HepG2 (cell line): ENCODE measurements around the gene TUBG1. TPM values are rescaled to one million over a fixed set of nuclear protein-coding genes. Genes with fewer than 3 reads are reported as not detected.

Source experiments
- ASH2L ChIP-seq: fragments of 300-600, 200-600 bp; sonication (generic); IDR thresholded peaks from 2 replicates; pipeline ENCODE4 v1.7.0; 2017; ENCODE audit warnings: low read depth, mild to moderate bottlenecking, moderate library complexity, mixed read lengths, low read length; ENCODE audit not compliant: insufficient read length
- CAMTA2 ChIP-seq: sonication (generic); formaldehyde crosslinking; IDR thresholded peaks from 2 replicates; pipeline ENCODE4 v1.4.0; 2020; ENCODE audit warnings: mild to moderate bottlenecking, missing genetic modification reagents, borderline replicate concordance
- ETV6 ChIP-seq: sonication (generic); formaldehyde crosslinking; conservative IDR thresholded peaks from 2 replicates; pipeline ENCODE4 v1.4.0; 2020; ENCODE audit warnings: missing genetic modification reagents
- HIVEP1 ChIP-seq: sonication (generic); formaldehyde crosslinking; IDR thresholded peaks from 2 replicates; pipeline ENCODE4 v1.4.0; 2020; ENCODE audit warnings: mild to moderate bottlenecking, missing genetic modification reagents
- HMG20B ChIP-seq: conservative IDR thresholded peaks from 2 replicates; pipeline ENCODE4 v1.6.1; 2016; ENCODE audit warnings: missing genetic modification reagents, missing compliant biosample characterization
- KDM4B ChIP-seq: sonication (generic); formaldehyde crosslinking; IDR thresholded peaks from 2 replicates; pipeline ENCODE4 v1.4.0; 2020; ENCODE audit warnings: missing genetic modification reagents
- MED8 ChIP-seq: sonication (generic); formaldehyde crosslinking; IDR thresholded peaks from 2 replicates; pipeline ENCODE4 v1.8.1; 2023; ENCODE audit warnings: mild to moderate bottlenecking, missing genetic modification reagents; ENCODE audit not compliant: insufficient replicate concordance
- NCOA2 ChIP-seq: sonication (generic); formaldehyde crosslinking; IDR thresholded peaks from 2 replicates; pipeline ENCODE4 v1.8.0; 2022; ENCODE audit warnings: inconsistent platforms
- RAD21 ChIP-seq: fragments of 450-650 bp; formaldehyde crosslinking; IDR thresholded peaks from 2 replicates; pipeline ENCODE4 v1.5.0; 2020; ENCODE audit warnings: mild to moderate bottlenecking
- REL ChIP-seq: sonication (generic); formaldehyde crosslinking; conservative IDR thresholded peaks from 2 replicates; pipeline ENCODE4 v1.8.0; 2022; ENCODE audit warnings: mild to moderate bottlenecking, missing genetic modification reagents, moderate library complexity
- REPIN1 ChIP-seq: sonication (generic); formaldehyde crosslinking; IDR thresholded peaks from 2 replicates; pipeline ENCODE4 v1.8.0; 2022; ENCODE audit warnings: missing genetic modification reagents, low read depth, mild to moderate bottlenecking, borderline replicate concordance
- RFXAP ChIP-seq: sonication (generic); formaldehyde crosslinking; IDR thresholded peaks from 2 replicates; pipeline ENCODE4 v1.4.0; 2020; ENCODE audit warnings: missing genetic modification reagents, borderline replicate concordance
- ZNF329 ChIP-seq: sonication (generic); formaldehyde crosslinking; IDR thresholded peaks from 2 replicates; pipeline ENCODE4 v1.9.0; 2021; ENCODE audit warnings: low read depth, mild to moderate bottlenecking, missing genetic modification reagents
- ZNF652 ChIP-seq: IDR thresholded peaks from 2 replicates; pipeline ENCODE4 v1.6.1; 2016; ENCODE audit warnings: low read depth, borderline replicate concordance
- ZSCAN21 ChIP-seq: sonication (generic); formaldehyde crosslinking; IDR thresholded peaks from 2 replicates; pipeline ENCODE4 v1.8.0; 2022; ENCODE audit warnings: mild to moderate bottlenecking, missing genetic modification reagents, moderate library complexity, borderline replicate concordance
- ZSCAN30 ChIP-seq: sonication (generic); formaldehyde crosslinking; IDR thresholded peaks from 2 replicates; pipeline ENCODE4 v1.5.0; 2020; ENCODE audit warnings: mild to moderate bottlenecking, missing genetic modification reagents
- polyA plus RNA-seq, 8 experiments: library from polyadenylated mRNA; depleted of rRNA in 3 of 8; stranded (reverse) in 7 of 8; unstranded in 1 of 8; fragments of >200 nt; fragmentation: Illumina TruSeq in 4 of 8; extraction: Trizol in 4 of 8; gene quantifications; 2 replicates each; pipeline versions ENCODE4 v1.2.1 to v1.2.3, GENCODE V29; 2011 to 2016; ENCODE audit warnings: low read depth in 4 of 8, missing spikeins in 1 of 8, mixed read lengths in 1 of 8; ENCODE audit not compliant: insufficient read depth in 1 of 8
- total RNA-seq, 5 experiments: library from RNA; depleted of rRNA; stranded (reverse); fragments of >200 nt; fragmentation: Illumina TruSeq; extraction: Trizol; gene quantifications; 2 replicates each; pipeline ENCODE4 v1.2.3, GENCODE V29; 2016; ENCODE audit warnings: low read depth in 1 of 5
- TF ChIP-seq, protein P1 (sequence below): sonication (generic); formaldehyde crosslinking; conservative IDR thresholded peaks from 2 replicates; pipeline ENCODE4 v1.5.0; 2020; ENCODE audit warnings: missing genetic modification reagents
- TF ChIP-seq, protein P2 (sequence below): sonication (generic); formaldehyde crosslinking; conservative IDR thresholded peaks from 2 replicates; pipeline ENCODE4 v1.4.0; 2020; ENCODE audit warnings: missing genetic modification reagents
- TF ChIP-seq, protein P3 (sequence below): sonication (generic); formaldehyde crosslinking; IDR thresholded peaks from 2 replicates; pipeline ENCODE4 v1.5.0; 2020; ENCODE audit warnings: missing genetic modification reagents
- TF ChIP-seq, protein P4 (sequence below): sonication (generic); formaldehyde crosslinking; IDR thresholded peaks from 2 replicates; pipeline ENCODE4 v1.8.1; 2022; ENCODE audit warnings: mild to moderate bottlenecking, missing genetic modification reagents
- TF ChIP-seq, protein P5 (sequence below): sonication (generic); formaldehyde crosslinking; IDR thresholded peaks from 2 replicates; pipeline ENCODE4 v1.4.0; 2020; ENCODE audit warnings: missing genetic modification reagents
- TF ChIP-seq, protein P6 (sequence below): sonication (generic); formaldehyde crosslinking; IDR thresholded peaks from 2 replicates; pipeline ENCODE4 v1.4.0; 2020; ENCODE audit warnings: mild to moderate bottlenecking, missing genetic modification reagents

Gene TUBG1
- total and polyA plus RNA-seq, 2 of the 13 experiments (the other 11 are each of a cell fraction or from before 2014, with no cell fraction given), result 74.1 to 137 TPM

DNA sequence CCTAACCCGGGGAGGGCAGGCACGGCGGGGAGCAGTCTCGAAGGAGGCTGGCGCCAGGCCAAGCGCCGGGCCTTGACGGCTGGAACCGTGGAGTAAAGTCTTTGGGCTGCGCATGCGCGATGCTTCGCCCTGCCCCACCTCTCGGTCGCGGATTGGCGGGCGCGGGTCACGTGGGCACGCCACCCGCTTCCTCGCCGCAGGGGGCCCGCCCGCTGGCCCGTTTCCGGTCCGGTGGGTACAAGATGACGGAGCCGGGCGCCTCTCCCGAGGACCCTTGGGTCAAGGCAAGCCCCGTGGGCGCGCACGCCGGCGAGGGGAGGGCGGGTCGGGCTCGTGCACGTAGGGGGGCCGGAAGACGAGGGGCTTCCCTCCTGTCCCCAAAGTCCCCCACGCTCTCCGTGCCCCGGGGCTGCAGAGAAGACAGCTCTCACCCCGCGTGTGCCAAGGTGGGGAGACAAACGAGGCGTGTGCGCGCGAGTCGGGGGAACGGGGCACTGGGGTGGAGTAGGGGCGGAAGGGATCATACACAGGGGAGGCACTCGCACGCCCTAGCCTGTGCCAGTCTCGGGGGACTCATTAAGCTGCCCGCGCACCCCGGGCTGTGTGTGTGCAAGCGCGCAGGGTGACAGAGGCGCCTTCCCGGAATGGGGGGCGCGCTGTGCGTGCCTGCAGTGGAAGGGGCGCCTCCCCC is 42.5 kb upstream of the TUBG1 start, which contains the start of gene MLX (continued):
- TF ChIP-seq KDM4B, result no peak; the same call in none of the 2 replicates
- peak; percentile 46; the same call in 1 of the 2 replicates for TF ChIP-seq ZNF329 (CRISPR knock-in tag)
- TF ChIP-seq HMG20B (CRISPR knock-in tag), result no peak
- TF ChIP-seq, protein P1, sequence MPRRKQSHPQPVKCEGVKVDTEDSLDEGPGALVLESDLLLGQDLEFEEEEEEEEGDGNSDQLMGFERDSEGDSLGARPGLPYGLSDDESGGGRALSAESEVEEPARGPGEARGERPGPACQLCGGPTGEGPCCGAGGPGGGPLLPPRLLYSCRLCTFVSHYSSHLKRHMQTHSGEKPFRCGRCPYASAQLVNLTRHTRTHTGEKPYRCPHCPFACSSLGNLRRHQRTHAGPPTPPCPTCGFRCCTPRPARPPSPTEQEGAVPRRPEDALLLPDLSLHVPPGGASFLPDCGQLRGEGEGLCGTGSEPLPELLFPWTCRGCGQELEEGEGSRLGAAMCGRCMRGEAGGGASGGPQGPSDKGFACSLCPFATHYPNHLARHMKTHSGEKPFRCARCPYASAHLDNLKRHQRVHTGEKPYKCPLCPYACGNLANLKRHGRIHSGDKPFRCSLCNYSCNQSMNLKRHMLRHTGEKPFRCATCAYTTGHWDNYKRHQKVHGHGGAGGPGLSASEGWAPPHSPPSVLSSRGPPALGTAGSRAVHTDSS (CRISPR knock-in tag), result no peak
- TF ChIP-seq, protein P2, sequence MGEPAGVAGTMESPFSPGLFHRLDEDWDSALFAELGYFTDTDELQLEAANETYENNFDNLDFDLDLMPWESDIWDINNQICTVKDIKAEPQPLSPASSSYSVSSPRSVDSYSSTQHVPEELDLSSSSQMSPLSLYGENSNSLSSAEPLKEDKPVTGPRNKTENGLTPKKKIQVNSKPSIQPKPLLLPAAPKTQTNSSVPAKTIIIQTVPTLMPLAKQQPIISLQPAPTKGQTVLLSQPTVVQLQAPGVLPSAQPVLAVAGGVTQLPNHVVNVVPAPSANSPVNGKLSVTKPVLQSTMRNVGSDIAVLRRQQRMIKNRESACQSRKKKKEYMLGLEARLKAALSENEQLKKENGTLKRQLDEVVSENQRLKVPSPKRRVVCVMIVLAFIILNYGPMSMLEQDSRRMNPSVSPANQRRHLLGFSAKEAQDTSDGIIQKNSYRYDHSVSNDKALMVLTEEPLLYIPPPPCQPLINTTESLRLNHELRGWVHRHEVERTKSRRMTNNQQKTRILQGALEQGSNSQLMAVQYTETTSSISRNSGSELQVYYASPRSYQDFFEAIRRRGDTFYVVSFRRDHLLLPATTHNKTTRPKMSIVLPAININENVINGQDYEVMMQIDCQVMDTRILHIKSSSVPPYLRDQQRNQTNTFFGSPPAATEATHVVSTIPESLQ, result 0 out of 2 replicates have a peak, but pooled peaks have one; percentile 21
- peak; percentile 85; the same call in 1 of the 2 replicates for TF ChIP-seq ETV6 (CRISPR knock-in tag)
- 0 out of 2 replicates have a peak, but pooled peaks have one; percentile 79 for TF ChIP-seq REL (CRISPR knock-in tag)
- TF ChIP-seq NCOA2 (CRISPR knock-in tag), result 0 out of 2 replicates have a peak, but pooled peaks have one; percentile 11
- TF ChIP-seq RAD21 (CRISPR knock-in tag), result peak; percentile 44
- no peak for TF ChIP-seq ZSCAN30 (CRISPR knock-in tag)
- peak; percentile 65 for TF ChIP-seq MED8
- peak; percentile 58; the same call in 1 of the 2 replicates for TF ChIP-seq RFXAP (CRISPR knock-in tag)
- no peak; the same call in 1 of the 2 replicates for TF ChIP-seq ZNF652 (CRISPR knock-in tag)
- TF ChIP-seq REPIN1 (CRISPR knock-in tag), result peak; percentile 93
- TF ChIP-seq, protein P3, sequence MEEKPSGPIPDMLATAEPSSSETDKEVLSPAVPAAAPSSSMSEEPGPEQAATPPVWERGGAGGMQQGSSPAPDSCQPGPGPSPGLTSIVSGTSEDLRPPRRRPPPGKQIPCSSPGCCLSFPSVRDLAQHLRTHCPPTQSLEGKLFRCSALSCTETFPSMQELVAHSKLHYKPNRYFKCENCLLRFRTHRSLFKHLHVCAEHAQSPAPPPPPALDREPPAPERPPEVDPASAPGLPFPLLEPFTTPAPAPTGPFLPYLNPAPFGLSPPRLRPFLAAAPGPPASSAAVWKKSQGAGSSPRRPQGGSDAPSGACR, result peak; percentile 98; the same call in 1 of the 2 replicates
- TF ChIP-seq HIVEP1 (CRISPR knock-in tag), result peak; percentile 84
- TF ChIP-seq ASH2L, result peak; percentile 61
- no peak for TF ChIP-seq CAMTA2 (CRISPR knock-in tag)
- TF ChIP-seq, protein P4, sequence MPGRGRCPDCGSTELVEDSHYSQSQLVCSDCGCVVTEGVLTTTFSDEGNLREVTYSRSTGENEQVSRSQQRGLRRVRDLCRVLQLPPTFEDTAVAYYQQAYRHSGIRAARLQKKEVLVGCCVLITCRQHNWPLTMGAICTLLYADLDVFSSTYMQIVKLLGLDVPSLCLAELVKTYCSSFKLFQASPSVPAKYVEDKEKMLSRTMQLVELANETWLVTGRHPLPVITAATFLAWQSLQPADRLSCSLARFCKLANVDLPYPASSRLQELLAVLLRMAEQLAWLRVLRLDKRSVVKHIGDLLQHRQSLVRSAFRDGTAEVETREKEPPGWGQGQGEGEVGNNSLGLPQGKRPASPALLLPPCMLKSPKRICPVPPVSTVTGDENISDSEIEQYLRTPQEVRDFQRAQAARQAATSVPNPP, result peak; percentile 89
- TF ChIP-seq, protein P5, sequence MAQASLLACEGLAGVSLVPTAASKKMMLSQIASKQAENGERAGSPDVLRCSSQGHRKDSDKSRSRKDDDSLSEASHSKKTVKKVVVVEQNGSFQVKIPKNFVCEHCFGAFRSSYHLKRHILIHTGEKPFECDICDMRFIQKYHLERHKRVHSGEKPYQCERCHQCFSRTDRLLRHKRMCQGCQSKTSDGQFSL (CRISPR knock-in tag), result no peak; the same call in 1 of the 2 replicates
- peak; percentile 45; the same call in 1 of the 2 replicates for TF ChIP-seq ZSCAN21 (CRISPR knock-in tag)
- TF ChIP-seq, protein P6, sequence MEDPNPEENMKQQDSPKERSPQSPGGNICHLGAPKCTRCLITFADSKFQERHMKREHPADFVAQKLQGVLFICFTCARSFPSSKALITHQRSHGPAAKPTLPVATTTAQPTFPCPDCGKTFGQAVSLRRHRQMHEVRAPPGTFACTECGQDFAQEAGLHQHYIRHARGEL (CRISPR knock-in tag), result no peak
